Lung (tissue), 12 donors: ENCODE data around the gene LSR. TPM values are rescaled to one million over a fixed set of nuclear protein-coding genes. Genes with fewer than 3 reads are reported as not detected.

ENCODE experiments used
- ATAC-seq: fragments of 200-7000 bp; cut with Tn5 transposase; one replicate; pipeline ENCODE4 v1.9.1; 2020; ENCODE audit warnings: moderate number of reproducible peaks; ENCODE audit not compliant: insufficient read depth, low FRiP score
- DNase-seq, 3 donors: peaks; one replicate each; pipeline ENCODE4 v3.0.0-alpha.2; 2013 to 2017
- H3K27ac ChIP-seq, 2 donors: one replicate each; pipeline ENCODE4 v1.5.1; 2013; ENCODE audit warnings: mild to moderate bottlenecking in 2 of 2, moderate library complexity in 2 of 2, control low read depth in 1 of 2, inconsistent platforms in 1 of 2, low read depth in 1 of 2, low read length in 1 of 2
- H3K27me3 ChIP-seq, 3 donors: one replicate each; pipeline ENCODE4 v1.5.1; 2013; ENCODE audit warnings: low read length in 2 of 3; ENCODE audit not compliant: control insufficient read depth in 3 of 3, insufficient read depth in 3 of 3
- H3K36me3 ChIP-seq, 4 donors: one replicate each; pipeline ENCODE4 v1.5.1; 2013; ENCODE audit warnings: low read length in 4 of 4, mild to moderate bottlenecking in 1 of 4, moderate library complexity in 1 of 4; ENCODE audit not compliant: control insufficient read depth in 4 of 4, insufficient read depth in 4 of 4
- H3K4me1 ChIP-seq, 5 donors: one replicate each; pipeline ENCODE4 v1.5.1; 2013; ENCODE audit warnings: low read length in 5 of 5, mild to moderate bottlenecking in 2 of 5, moderate library complexity in 1 of 5; ENCODE audit not compliant: control insufficient read depth in 5 of 5, insufficient read depth in 5 of 5
- H3K4me3 ChIP-seq: one replicate; pipeline ENCODE4 v1.5.1; 2013; ENCODE audit warnings: mild to moderate bottlenecking, control low read depth, moderate library complexity
- H3K9ac ChIP-seq, 2 donors: one replicate each; pipeline ENCODE4 v1.5.1; 2013; ENCODE audit warnings: low read length in 2 of 2, control low read depth in 1 of 2; ENCODE audit not compliant: insufficient read depth in 1 of 2
- H3K9me3 ChIP-seq, 4 donors: one replicate each; pipeline ENCODE4 v1.5.1; 2013; ENCODE audit warnings: low read length in 3 of 4, mild to moderate bottlenecking in 1 of 4, moderate library complexity in 1 of 4; ENCODE audit not compliant: control insufficient read depth in 4 of 4, insufficient read depth in 3 of 4
- CTCF ChIP-seq: IDR thresholded peaks from 2 replicates; pipeline ENCODE4 v1.5.1; 2012; ENCODE audit warnings: mild to moderate bottlenecking; ENCODE audit errors: control extremely low read depth, extremely low read depth
- WGBS, 2 donors: extraction: QIAGEN DNeasy Blood & Tissue Kit; methylation state at CpG; one replicate each; pipeline ENCODE4 v1.1.7; 2013; 5-methylcytosine and 5-hydroxymethylcytosine counted together
- polyA plus RNA-seq, 2 donors: library from polyadenylated mRNA; stranded (reverse); fragments of 200-250 nt; gene quantifications; one replicate each; pipeline ENCODE4 v1.2.1, GENCODE V29; 2013
- total RNA-seq, 2 donors: library from RNA; depleted of rRNA in 1 of 2; stranded (reverse); fragments of >200 nt in 1 of 2; gene quantifications; one replicate each; pipeline ENCODE4 v1.2.1, GENCODE V29; 2014 to 2021
- donor health status: control.
- donor health status: control.
- donor health status: Bipolar disorder and iron deficiency.
- donor health status: healthy.
- donor health status: DM: yes; HTN: yes; CAD: no.

LSR gene
- total and polyA plus RNA-seq, 4 donors = 30.8 to 82.0 (median 68.7) TPM

GRCh38 chr19:35262101-35262761, 13.4 kb downstream of the LSR start:
- H3K36me3 ChIP-seq = peaks cover 0 to 8% (median 0%) of the 10 kb centered on the region in 4 donors
- whole genome bisulfite sequencing, 2 donors = 69 to 71% methylated on average over 17 of the region's 17 CpGs
- ATAC-seq (no peak), DNase-seq (no peak)
- no peak overlapping the region for H3K4me3 ChIP-seq
- no peak for TF ChIP-seq CTCF
- H3K9me3 ChIP-seq = no peaks in the 10 kb centered on the region
- peaks cover 0 to 13% (median 8%) of the 10 kb centered on the region in 5 donors for H3K4me1 ChIP-seq
- H3K27me3 ChIP-seq = no peaks in the 10 kb centered on the region
- H3K27ac ChIP-seq = no peak overlapping the region
- no peak overlapping the region for H3K9ac ChIP-seq

- no peak overlapping the region for H3K27ac ChIP-seq
- TF ChIP-seq CTCF = no peak
- no peak for ATAC-seq
- WGBS, 2 donors = 69 to 74% methylated on average over 7 of the region's 7 CpGs
- H3K36me3 ChIP-seq = peaks cover 0 to 8% (median 0%) of the 10 kb centered on the region in 4 donors
- no peaks in the 10 kb centered on the region for H3K9me3 ChIP-seq
- DNase-seq = no peak
- no peaks in the 10 kb centered on the region for H3K27me3 ChIP-seq
- no peak overlapping the region for H3K9ac ChIP-seq
- H3K4me1 ChIP-seq = peaks cover 0 to 14% (median 8%) of the 10 kb centered on the region in 5 donors
- no peak overlapping the region for H3K4me3 ChIP-seq
These were observed 15.7 kb downstream of the LSR start for GRCh38 chr19:35264268-35265125.

- DNase-seq (no peak), ATAC-seq (no peak)
- peaks cover 0 to 19% (median 8%) of the 10 kb centered on the region in 5 donors for H3K4me1 ChIP-seq
- H3K9me3 ChIP-seq = no peaks in the 10 kb centered on the region
- 57 to 63% methylated on average over 6 of the region's 6 CpGs for WGBS, 2 donors
- H3K4me3 ChIP-seq = no peak overlapping the region
- no peak overlapping the region for H3K9ac ChIP-seq
- TF ChIP-seq CTCF = no peak
- H3K27me3 ChIP-seq = no peaks in the 10 kb centered on the region
- peaks cover 0 to 10% (median 2%) of the 10 kb centered on the region in 4 donors for H3K36me3 ChIP-seq
- no peak overlapping the region for H3K27ac ChIP-seq
These were observed 16.5 kb downstream of the LSR start for GRCh38 chr19:35265126-35265899.
